HUES64 (cell line): ENCODE data around the gene NTNG1.

Experiments
- H3K27ac ChIP-seq: 2 replicates; pipeline ENCODE4 v1.7.0; 2013; ENCODE audit warnings: low read depth, low read length, inconsistent platforms
- H3K27me3 ChIP-seq: 2 replicates; pipeline ENCODE4 v1.6.1; 2013; ENCODE audit warnings: mild to moderate bottlenecking, low read length; ENCODE audit not compliant: insufficient read depth
- H3K36me3 ChIP-seq: 2 replicates; pipeline ENCODE4 v1.6.1; 2013; ENCODE audit warnings: mild to moderate bottlenecking, low read length; ENCODE audit not compliant: insufficient read depth
- H3K4me1 ChIP-seq: 2 replicates; pipeline ENCODE4 v1.6.1; 2013; ENCODE audit warnings: mild to moderate bottlenecking, low read length, moderate library complexity; ENCODE audit not compliant: insufficient read depth
- H3K4me3 ChIP-seq: 2 replicates; pipeline ENCODE4 v1.5.1; 2013; ENCODE audit warnings: mild to moderate bottlenecking, low read length, moderate library complexity
- H3K9ac ChIP-seq: 2 replicates; pipeline ENCODE4 v1.6.1; 2013; ENCODE audit warnings: mild to moderate bottlenecking, low read depth, low read length
- H3K9me3 ChIP-seq: 2 replicates; pipeline ENCODE4 v1.6.1; 2013; ENCODE audit warnings: low read depth, low read length; ENCODE audit not compliant: insufficient read depth
- WGBS: fragments of 150-250, 120-280 bp; methylation state at CpG from one replicate; pipeline ENCODE4 v1.1.7; 2013; ENCODE audit warnings: missing lambda C conversion rate; 5-methylcytosine and 5-hydroxymethylcytosine counted together

The NTNG1 gene

GRCh38 chr1:107328087-107328486, 187.2 kb downstream of the NTNG1 start:
- no peaks in the 10 kb centered on the region for H3K9me3 ChIP-seq
- WGBS = 98% methylated on average over 4 of the region's 5 CpGs

GRCh38 chr1:107339775-107340174, 198.9 kb downstream of the NTNG1 start:
- no CpG with 5 or more reads among the region's 3 CpGs for WGBS
- Histone ChIP-seq H3K9ac (no peak overlapping the region), H3K27ac (no peak overlapping the region), H3K9me3 (no peaks in the 10 kb centered on the region), H3K4me3 (no peak overlapping the region), H3K36me3 (no peaks in the 10 kb centered on the region), H3K4me1 (peaks cover 14% of the 10 kb centered on the region), H3K27me3 (no peaks in the 10 kb centered on the region)

More at GRCh38 chr1:107328087-107328486, 187.2 kb downstream of the NTNG1 start:
- Histone ChIP-seq H3K36me3 (no peaks in the 10 kb centered on the region), H3K9ac (no peak overlapping the region), H3K4me1 (no peaks in the 10 kb centered on the region; the same call in 1 of the 2 replicates), H3K27ac (no peak overlapping the region), H3K4me3 (no peak overlapping the region), H3K27me3 (no peaks in the 10 kb centered on the region)

GRCh38 chr1:107342316-107342715, 201.5 kb downstream of the NTNG1 start:
- Histone ChIP-seq H3K36me3 (no peaks in the 10 kb centered on the region), H3K9me3 (no peaks in the 10 kb centered on the region), H3K4me3 (no peak overlapping the region), H3K4me1 (peaks cover 18% of the 10 kb centered on the region), H3K27ac (no peak overlapping the region), H3K27me3 (no peaks in the 10 kb centered on the region), H3K9ac (no peak overlapping the region)

- 100% methylated on average over 2 of the region's 2 CpGs for WGBS
- H3K27ac ChIP-seq = no peak overlapping the region
- H3K36me3 ChIP-seq = no peaks in the 10 kb centered on the region
- H3K9ac ChIP-seq = no peak overlapping the region
- peaks cover 18% of the 10 kb centered on the region for H3K4me1 ChIP-seq
- no peaks in the 10 kb centered on the region for H3K27me3 ChIP-seq
- H3K9me3 ChIP-seq = no peaks in the 10 kb centered on the region
- no peak overlapping the region for H3K4me3 ChIP-seq
These were observed 201.9 kb downstream of the NTNG1 start for GRCh38 chr1:107342768-107343167.

- WGBS = 95% methylated on average over 5 of the region's 5 CpGs
- H3K27ac ChIP-seq = no peak overlapping the region
- H3K9me3 ChIP-seq = no peaks in the 10 kb centered on the region
- H3K27me3 ChIP-seq = no peaks in the 10 kb centered on the region
- H3K4me3 ChIP-seq = no peak overlapping the region
- no peak overlapping the region for H3K9ac ChIP-seq
- H3K36me3 ChIP-seq = no peaks in the 10 kb centered on the region
- peaks cover 18% of the 10 kb centered on the region for H3K4me1 ChIP-seq
These were observed 202.8 kb downstream of the NTNG1 start for GRCh38 chr1:107343601-107344000.

GRCh38 chr1:107344268-107344760, 203.5 kb downstream of the NTNG1 start:
- Histone ChIP-seq H3K9ac (no peak overlapping the region), H3K27ac (no peak overlapping the region), H3K4me1 (peaks cover 18% of the 10 kb centered on the region), H3K4me3 (no peak overlapping the region), H3K27me3 (no peaks in the 10 kb centered on the region), H3K9me3 (no peaks in the 10 kb centered on the region), H3K36me3 (no peaks in the 10 kb centered on the region)
- WGBS = 48% methylated on average over 1 of the region's 1 CpG

GRCh38 chr1:107344836-107345235, 204.0 kb downstream of the NTNG1 start:
- WGBS = 85% methylated on average over 3 of the region's 3 CpGs
- H3K4me1 ChIP-seq = peaks cover 18% of the 10 kb centered on the region
- no peak overlapping the region for H3K4me3 ChIP-seq
- H3K9me3 ChIP-seq = no peaks in the 10 kb centered on the region
- H3K36me3 ChIP-seq = no peaks in the 10 kb centered on the region
- H3K27ac ChIP-seq = no peak overlapping the region
- H3K9ac ChIP-seq = no peak overlapping the region
- no peaks in the 10 kb centered on the region for H3K27me3 ChIP-seq

GRCh38 chr1:107352850-107353249, 212.0 kb downstream of the NTNG1 start:
- Histone ChIP-seq H3K27me3 (no peaks in the 10 kb centered on the region), H3K4me3 (no peak overlapping the region), H3K27ac (peak overlapping the region; percentile 80; the same call in 1 of the 2 replicates), H3K9me3 (peaks cover 7% of the 10 kb centered on the region), H3K9ac (no peak overlapping the region), H3K4me1 (peaks cover 2% of the 10 kb centered on the region; the same call in 1 of the 2 replicates), H3K36me3 (no peaks in the 10 kb centered on the region)

- Histone ChIP-seq H3K27me3 (no peaks in the 10 kb centered on the region), H3K9me3 (no peaks in the 10 kb centered on the region), H3K9ac (no peak overlapping the region), H3K27ac (no peak overlapping the region), H3K36me3 (no peaks in the 10 kb centered on the region), H3K4me1 (peaks cover 20% of the 10 kb centered on the region), H3K4me3 (no peak overlapping the region)
- 100% methylated on average over 1 of the region's 1 CpG for WGBS
These were observed 216.5 kb downstream of the NTNG1 start for GRCh38 chr1:107357376-107357775.

- peaks cover 17% of the 10 kb centered on the region for H3K4me1 ChIP-seq
- H3K9me3 ChIP-seq = no peaks in the 10 kb centered on the region
- H3K4me3 ChIP-seq = no peak overlapping the region
- no peak overlapping the region for H3K9ac ChIP-seq
- no peaks in the 10 kb centered on the region for H3K36me3 ChIP-seq
- H3K27ac ChIP-seq = no peak overlapping the region
- WGBS = 80% methylated on average over 4 of the region's 5 CpGs
- no peaks in the 10 kb centered on the region for H3K27me3 ChIP-seq
These were observed 217.9 kb downstream of the NTNG1 start for GRCh38 chr1:107358619-107359327.

GRCh38 chr1:107359472-107360241, 218.8 kb downstream of the NTNG1 start:
- Histone ChIP-seq H3K36me3 (no peaks in the 10 kb centered on the region), H3K9ac (no peak overlapping the region), H3K9me3 (no peaks in the 10 kb centered on the region), H3K4me1 (peaks cover 17% of the 10 kb centered on the region), H3K27me3 (no peaks in the 10 kb centered on the region), H3K27ac (no peak overlapping the region), H3K4me3 (no peak overlapping the region)
- WGBS = 89% methylated on average over 3 of the region's 5 CpGs
